Fibroblast of lung (primary cell): ENCODE measurements around the gene ACKR2. TPM values are rescaled to one million over a fixed set of nuclear protein-coding genes. Genes with fewer than 3 reads are reported as not detected.

ENCODE experiments used
- DNase-seq, 2 donors: peaks; one replicate each; pipeline versions ENCODE4 v3.0.0 to v3.0.0-alpha.2; 2010; ENCODE audit warnings: low read depth in 2 of 2
- H2AFZ ChIP-seq: 2 replicates; pipeline ENCODE4 v1.5.1; 2012; ENCODE audit warnings: low read length, control low read depth, inconsistent platforms
- H3K27ac ChIP-seq: 2 replicates; pipeline ENCODE4 v1.5.1; 2011; ENCODE audit warnings: low read length, control low read depth; ENCODE audit not compliant: insufficient read depth
- H3K27me3 ChIP-seq: 2 replicates; pipeline ENCODE4 v1.5.1; 2011; ENCODE audit warnings: mild to moderate bottlenecking, low read length; ENCODE audit not compliant: control insufficient read depth, insufficient read depth
- H3K36me3 ChIP-seq: 2 replicates; pipeline ENCODE4 v1.5.1; 2011; ENCODE audit warnings: low read length; ENCODE audit not compliant: control insufficient read depth, insufficient read depth
- H3K4me1 ChIP-seq: 2 replicates; pipeline ENCODE4 v1.5.1; 2011; ENCODE audit warnings: low read length; ENCODE audit not compliant: control insufficient read depth, insufficient read depth; ENCODE audit errors: extremely low read depth
- H3K4me2 ChIP-seq: 2 replicates; pipeline ENCODE4 v1.5.1; 2011; ENCODE audit warnings: low read length, control low read depth; ENCODE audit not compliant: insufficient read depth; ENCODE audit errors: extremely low read depth
- H3K4me3 ChIP-seq, 4 experiments: fragments of 200-600 bp in 1 of 4; sonication (generic) in 1 of 4; replicated peaks in 1 of 4; 2 replicates each; pipeline ENCODE4 v1.5.1; 2011 to 2016; ENCODE audit warnings: low read length in 4 of 4, low read depth in 3 of 4, mild to moderate bottlenecking in 3 of 4, control low read depth in 2 of 4, inconsistent platforms in 1 of 4, mixed read lengths in 1 of 4; ENCODE audit not compliant: insufficient read depth in 1 of 4; ENCODE audit errors: control extremely low read depth in 1 of 4
- H3K79me2 ChIP-seq: 2 replicates; pipeline ENCODE4 v1.5.1; 2012; ENCODE audit warnings: mild to moderate bottlenecking, low read length, inconsistent platforms; ENCODE audit not compliant: control insufficient read depth, insufficient read depth
- H3K9ac ChIP-seq: 2 replicates; pipeline ENCODE4 v1.5.1; 2011; ENCODE audit warnings: mild to moderate bottlenecking, low read length, control low read depth; ENCODE audit not compliant: insufficient read depth
- H3K9me3 ChIP-seq: 2 replicates; pipeline ENCODE4 v1.5.1; 2012; ENCODE audit warnings: low read depth, low read length; ENCODE audit not compliant: control insufficient read depth, insufficient read depth
- H4K20me1 ChIP-seq: 2 replicates; pipeline ENCODE4 v1.5.1; 2011; ENCODE audit warnings: low read length; ENCODE audit not compliant: control insufficient read depth, insufficient read depth; ENCODE audit errors: extremely low read depth
- CTCF ChIP-seq, 2 donors: IDR thresholded peaks in 1 of 2; conservative IDR thresholded peaks in 1 of 2; 1 replicate in 1 of 2; 2 replicates in 1 of 2; pipeline ENCODE4 v1.5.1; 2011 to 2012; ENCODE audit warnings: low read length in 2 of 2, control low read depth in 1 of 2, inconsistent platforms in 1 of 2, low read depth in 1 of 2, mild to moderate bottlenecking in 1 of 2
- EZH2 ChIP-seq: IDR thresholded peaks from 2 replicates; pipeline ENCODE4 v1.5.1; 2012; ENCODE audit warnings: low read length, control low read depth, mild to moderate bottlenecking; ENCODE audit errors: missing control alignments
- polyA plus RNA-seq, 2 donors: library from polyadenylated mRNA; depleted of rRNA in 1 of 2; stranded (reverse) in 1 of 2; unstranded in 1 of 2; fragments of >200 nt; gene quantifications; 2 replicates each; pipeline ENCODE4 v1.2.1, GENCODE V29; 2011 to 2012; ENCODE audit warnings: missing spikeins in 1 of 2
- total RNA-seq: library from RNA; depleted of rRNA; stranded (reverse); fragments of >200 nt; gene quantifications from 2 replicates; pipeline ENCODE4 v1.2.1, GENCODE V29; 2014

ACKR2 gene
- total and polyA plus RNA-seq, 2 donors (not counting 1 experiment from before 2014, with no cell fraction given) = under 0.01 to 0.19 TPM

DNA sequence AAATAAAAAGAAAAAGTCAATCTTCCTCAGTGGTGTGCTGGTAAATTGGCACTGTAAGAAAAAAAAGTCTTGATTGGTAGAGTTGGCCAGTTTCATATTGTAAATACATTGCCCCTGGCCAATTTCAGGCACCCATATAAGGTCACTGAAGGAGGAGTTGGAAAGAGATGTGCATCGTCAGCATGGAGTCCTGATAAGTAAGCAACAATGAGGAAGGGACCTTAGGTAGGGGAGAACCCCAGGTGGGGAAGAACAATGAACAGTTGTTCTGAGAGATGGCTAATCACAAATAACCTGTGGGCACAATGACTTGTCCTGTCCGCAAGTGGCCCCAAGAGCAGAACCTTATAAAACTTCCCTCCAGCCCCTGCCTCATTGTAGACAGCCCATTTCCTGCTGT, 75.1 kb downstream of the ACKR2 start:
- no peak overlapping the region for H3K9ac ChIP-seq
- no peaks in the 10 kb centered on the region for H3K4me1 ChIP-seq
- H3K79me2 ChIP-seq = no peaks in the 10 kb centered on the region
- H3K9me3 ChIP-seq = no peaks in the 10 kb centered on the region
- no peak overlapping the region for H2AFZ ChIP-seq
- DNase-seq = no peak
- no peak overlapping the region for H3K4me3 ChIP-seq
- H3K27ac ChIP-seq = no peak overlapping the region
- no peaks in the 10 kb centered on the region for H4K20me1 ChIP-seq
- no peak overlapping the region for H3K4me2 ChIP-seq
- TF ChIP-seq CTCF (conservative IDR thresholded peaks at IDR 0.05 in 1 of 2, IDR thresholded peaks at IDR 0.05 in 1 of 2; ENCODE audit: low read depth in 1 of 2, low read length in 2 of 2) (no peak), EZH2 (no peak)
- no peaks in the 10 kb centered on the region for H3K27me3 ChIP-seq
- no peaks in the 10 kb centered on the region for H3K36me3 ChIP-seq

DNA sequence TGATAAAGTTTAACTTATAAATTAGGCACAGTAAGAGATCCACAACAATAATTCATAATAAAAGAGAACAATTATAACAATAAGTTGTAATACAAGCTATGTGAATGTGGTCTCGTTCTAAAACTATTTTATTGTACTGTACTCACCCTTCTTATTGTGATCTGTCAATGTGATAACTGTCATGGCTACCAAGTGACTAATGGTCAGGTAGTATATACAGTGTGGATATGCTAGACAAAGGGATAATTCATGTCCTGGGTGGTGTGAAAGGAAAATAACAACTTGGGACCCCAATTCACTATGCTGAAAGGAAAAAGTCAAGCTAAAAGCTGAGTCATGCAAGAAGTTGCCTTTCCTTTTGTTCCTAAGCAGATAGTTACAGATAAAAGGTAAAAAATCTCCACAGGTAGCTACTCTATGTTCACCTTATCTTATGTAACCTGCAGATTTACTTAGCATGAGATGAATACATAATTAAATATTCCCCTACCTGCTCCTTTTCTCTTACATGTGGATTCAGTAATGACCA, 77.1 kb downstream of the ACKR2 start:
- Histone ChIP-seq H2AFZ (no peak overlapping the region), H3K4me1 (no peaks in the 10 kb centered on the region), H3K36me3 (no peaks in the 10 kb centered on the region), H3K9ac (no peak overlapping the region), H3K27ac (no peak overlapping the region), H3K9me3 (no peaks in the 10 kb centered on the region), H3K4me2 (no peak overlapping the region), H3K79me2 (no peaks in the 10 kb centered on the region), H3K27me3 (no peaks in the 10 kb centered on the region), H4K20me1 (no peaks in the 10 kb centered on the region), H3K4me3 (no peak overlapping the region)
- DNase-seq = no peak
- TF ChIP-seq EZH2 (no peak), CTCF (conservative IDR thresholded peaks at IDR 0.05 in 1 of 2, IDR thresholded peaks at IDR 0.05 in 1 of 2; ENCODE audit: low read depth in 1 of 2, low read length in 2 of 2) (no peak)

- Histone ChIP-seq H3K9ac (no peak overlapping the region), H2AFZ (no peak overlapping the region), H3K27ac (no peak overlapping the region), H3K27me3 (no peaks in the 10 kb centered on the region), H3K79me2 (no peaks in the 10 kb centered on the region), H3K4me1 (no peaks in the 10 kb centered on the region), H3K4me3 (no peak overlapping the region), H4K20me1 (no peaks in the 10 kb centered on the region), H3K4me2 (no peak overlapping the region), H3K36me3 (no peaks in the 10 kb centered on the region), H3K9me3 (no peaks in the 10 kb centered on the region)
- no peak for DNase-seq
- no peak for TF ChIP-seq EZH2
- no peak for TF ChIP-seq CTCF (conservative IDR thresholded peaks at IDR 0.05 in 1 of 2, IDR thresholded peaks at IDR 0.05 in 1 of 2; ENCODE audit: low read depth in 1 of 2, low read length in 2 of 2)
Observed at GRCh38 chr3:42887084-42887483, 77.8 kb downstream of the ACKR2 start.
